Stimulated activated CD8-positive, alpha-beta memory T cell treated with anti-CD3 and anti-CD28 coated beads, Interleukin-7, amount 100 ng/mL, for 1 hour (primary cell): ENCODE measurements around the gene SOCS3.

Source experiments
- DNase-seq, 2 donors: peaks; one replicate each; pipeline ENCODE4 v3.0.0-alpha.2; 2020; ENCODE audit warnings: low read depth in 2 of 2

SOCS3 gene

GRCh38 chr17:78359997-78360370 lies at the start of gene SOCS3:
Gene SOCS3, minus strand, starts transcription at chr17:78360077. Its CDS starts 982 bp downstream, at chr17:78359095.
- peak; percentile 90 for DNase-seq

- no peak for DNase-seq
Measured at GRCh38 chr17:78409191-78409928, 49.5 kb upstream of the SOCS3 start.

GRCh38 chr17:78408476-78409050 lies 48.7 kb upstream of the SOCS3 start:
- DNase-seq = no peak

- DNase-seq = no peak
Measured at GRCh38 chr17:78407387-78408000, 47.6 kb upstream of the SOCS3 start.

- DNase-seq = no peak
Measured at GRCh38 chr17:78406920-78407319, 47.0 kb upstream of the SOCS3 start.

DNA sequence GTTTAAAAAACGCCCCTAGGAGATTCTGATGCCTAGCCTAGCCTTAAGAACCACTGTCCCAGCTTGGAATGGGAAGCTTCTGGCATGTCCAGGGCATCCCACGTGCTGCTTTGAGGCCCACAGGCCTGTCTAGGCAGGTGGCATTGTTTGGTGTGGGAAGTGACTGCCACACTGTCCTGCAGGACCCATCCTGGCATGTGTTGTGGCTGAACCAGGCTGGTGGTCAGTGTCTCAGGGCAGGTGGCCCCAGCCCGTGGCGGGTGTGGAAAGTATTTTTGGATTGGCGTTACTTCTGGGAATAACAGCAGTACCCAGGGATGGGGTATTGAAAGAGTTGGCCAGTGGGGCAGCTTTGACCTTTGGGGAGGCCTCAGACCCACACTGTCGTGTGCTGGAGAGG lies 46.5 kb upstream of the SOCS3 start:
- no peak for DNase-seq

DNA sequence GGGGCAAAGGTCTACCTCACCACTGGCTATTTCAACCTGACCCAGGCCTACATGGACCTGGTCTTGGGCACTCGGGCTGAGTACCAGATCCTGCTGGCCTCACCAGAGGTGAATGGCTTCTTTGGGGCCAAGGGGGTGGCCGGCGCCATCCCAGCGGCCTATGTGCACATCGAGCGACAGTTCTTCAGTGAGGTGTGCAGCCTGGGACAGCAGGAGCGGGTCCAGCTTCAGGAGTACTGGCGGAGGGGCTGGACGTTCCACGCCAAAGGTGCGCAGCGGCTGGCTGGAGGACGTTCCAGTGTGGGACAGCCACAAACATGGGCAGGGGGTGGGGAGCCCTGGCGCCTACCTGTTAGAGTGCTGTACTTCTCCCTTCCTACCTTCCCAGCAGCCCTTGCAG lies 43.9 kb upstream of the SOCS3 start:
- no peak for DNase-seq

GRCh38 chr17:78401891-78402290 lies 42.0 kb upstream of the SOCS3 start:
- DNase-seq = no peak

- no peak for DNase-seq
Measured at GRCh38 chr17:78401246-78401645, 41.4 kb upstream of the SOCS3 start.

DNA sequence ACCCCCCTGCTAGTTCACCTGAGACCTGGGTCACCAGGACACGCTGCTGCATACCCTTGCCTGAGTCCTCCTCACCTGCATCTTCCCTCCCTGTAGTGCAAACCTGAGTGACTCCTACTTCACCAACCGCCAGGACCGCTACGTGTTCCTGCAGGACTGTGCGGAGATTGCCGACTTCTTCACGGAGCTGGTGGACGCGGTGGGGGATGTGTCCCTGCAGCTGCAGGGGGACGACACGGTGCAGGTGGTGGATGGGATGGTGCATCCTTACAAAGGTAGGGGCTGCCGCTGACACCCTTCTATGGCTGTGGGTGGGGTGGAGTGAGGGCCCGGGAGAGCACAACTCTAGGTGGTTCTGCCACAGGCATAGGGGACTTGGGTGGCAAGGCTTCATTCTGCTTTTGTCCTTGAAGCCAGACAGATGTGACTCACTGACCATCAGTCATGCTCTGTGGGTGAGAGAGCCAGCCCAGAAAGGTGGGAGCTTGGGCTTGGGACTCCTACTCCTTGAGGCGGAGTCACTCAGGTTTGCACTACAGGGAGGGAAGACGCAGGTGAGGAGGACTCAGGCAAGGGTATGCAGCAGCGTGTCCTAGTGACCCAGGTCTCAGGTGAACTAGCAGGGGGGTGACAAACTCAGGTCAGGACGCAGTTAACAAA lies 40.8 kb upstream of the SOCS3 start:
- DNase-seq = no peak

DNA sequence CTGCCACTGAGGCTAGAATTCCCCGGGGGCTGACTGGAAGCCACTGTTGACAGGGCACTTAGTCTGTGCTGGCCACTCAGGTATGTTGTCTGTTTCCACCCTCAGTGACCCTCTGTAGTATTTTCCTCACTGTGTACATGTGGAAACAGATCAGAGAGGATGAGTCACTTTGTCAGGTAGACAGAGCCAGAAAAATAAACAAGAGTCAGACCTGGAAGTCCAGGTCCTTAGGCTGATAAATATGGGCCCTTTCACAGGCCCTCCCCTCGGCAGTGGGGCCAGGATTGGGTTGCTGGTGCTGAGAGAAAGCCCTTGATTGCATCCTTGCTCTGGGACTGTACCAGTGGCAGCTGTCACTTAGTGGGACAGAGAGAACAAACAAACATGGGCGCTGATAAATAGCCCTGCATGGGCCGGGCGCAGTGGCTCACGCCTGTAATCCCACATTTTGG lies 39.8 kb upstream of the SOCS3 start:
- DNase-seq = no peak

- no peak for DNase-seq
Measured at GRCh38 chr17:78399028-78399692, 39.3 kb upstream of the SOCS3 start.

- DNase-seq = no peak
Measured at GRCh38 chr17:78398390-78398789, 38.5 kb upstream of the SOCS3 start.

GRCh38 chr17:78397681-78398101 lies 37.8 kb upstream of the SOCS3 start:
- no peak for DNase-seq

GRCh38 chr17:78396441-78397337 lies 36.8 kb upstream of the SOCS3 start:
- DNase-seq = no peak

GRCh38 chr17:78395155-78395554 lies 35.3 kb upstream of the SOCS3 start:
- DNase-seq = no peak

DNA sequence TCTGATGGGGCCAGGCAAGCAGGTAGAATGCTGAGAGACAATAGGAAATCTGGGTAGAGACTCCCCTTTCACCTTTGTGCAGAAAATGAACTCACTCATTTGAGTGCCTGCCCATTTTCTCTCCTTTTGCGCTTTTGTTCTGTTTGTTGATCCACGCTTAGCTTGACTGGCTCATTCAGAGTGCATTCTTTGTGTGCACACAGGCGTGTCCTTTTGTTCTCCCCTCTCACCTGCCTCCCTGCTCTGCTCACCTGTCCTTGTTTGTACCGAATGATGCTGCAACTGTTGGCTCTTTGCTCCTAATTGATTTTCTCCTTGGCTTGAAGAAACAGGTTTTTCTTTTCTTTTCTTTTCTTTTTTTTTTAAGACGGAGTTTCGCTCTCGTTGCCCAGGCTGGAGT lies 34.3 kb upstream of the SOCS3 start:
- no peak for DNase-seq

GRCh38 chr17:78393575-78393974 lies 33.7 kb upstream of the SOCS3 start:
- DNase-seq = no peak

- DNase-seq = no peak
Measured at GRCh38 chr17:78392295-78392694, 32.4 kb upstream of the SOCS3 start.

DNA sequence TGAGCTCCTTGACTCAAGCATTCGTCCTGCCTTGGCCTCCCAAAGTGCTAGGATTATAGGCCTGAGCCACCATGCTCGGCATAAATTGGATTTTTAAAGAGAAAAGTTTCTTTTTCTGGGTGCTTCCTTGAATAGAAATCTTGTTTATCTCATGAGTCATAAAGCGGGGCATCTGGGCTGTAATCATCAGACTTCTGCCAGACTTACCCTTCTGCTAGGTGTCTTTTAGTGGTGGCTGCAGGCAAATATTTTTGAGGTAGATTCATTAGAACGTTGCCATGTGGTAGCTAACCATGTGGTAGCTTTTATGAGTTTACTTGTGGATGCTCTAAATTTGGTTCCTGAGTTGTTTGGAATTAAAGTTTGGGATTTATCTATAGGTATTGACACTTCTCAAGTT lies 32.0 kb upstream of the SOCS3 start:
- no peak for DNase-seq

GRCh38 chr17:78391051-78391431 lies 31.2 kb upstream of the SOCS3 start:
- no peak for DNase-seq
